ENCODE data around the gene CACNG4. TPM values are rescaled to one million over a fixed set of nuclear protein-coding genes. Genes with fewer than 3 reads are reported as not detected.

The CACNG4 gene
- total RNA-seq, 1 experiment from 2014 or later, result 2.4 TPM

- 0 out of 2 replicates have a peak, but pooled peaks cover 4% of the 10 kb centered on the region for H3K4me1 ChIP-seq (ENCODE audit: insufficient read depth, low read length)
- no peaks in the 10 kb centered on the region for H3K9me2 ChIP-seq (replicated peaks; ENCODE audit: low read length)
- no peak for DNase-seq
- ChIA-PET POLR2A (ENCODE audit: unreplicated experiment) (no interaction called here), CTCF (no interaction called here)
- H3K4me2 ChIP-seq (ENCODE audit: low read length), result no peak overlapping the region
- H3K27ac ChIP-seq (ENCODE audit: low read length), result no peak overlapping the region
- no TSS peak for BruUV-seq (replicated peaks)
- no peak overlapping the region for H3K9ac ChIP-seq (ENCODE audit: low read length)
- intact Hi-C loops (cut with micrococcal nuclease), result no loop called here
- TF ChIP-seq EZH2 (IDR thresholded peaks at IDR 0.05; ENCODE audit: low read length, unreplicated experiment) (no peak), EZH2phosphoT487 (IDR thresholded peaks at IDR 0.05; ENCODE audit: borderline replicate concordance, low read length) (no peak), CTCF (conservative IDR thresholded peaks at IDR 0.05; ENCODE audit: low read depth, low read length) (no peak)
- no peaks in the 10 kb centered on the region for H3K36me3 ChIP-seq (ENCODE audit: low read depth, low read length)
- no peaks in the 10 kb centered on the region for H3K79me2 ChIP-seq (ENCODE audit: low read length)
- no peaks in the 10 kb centered on the region for H3K9me3 ChIP-seq (ENCODE audit: low read length)
- H4K20me1 ChIP-seq (ENCODE audit: low read length), result no peaks in the 10 kb centered on the region
- H3K27me3 ChIP-seq (ENCODE audit: low read length), result peaks cover 3% of the 10 kb centered on the region; the same call in 1 of the 2 replicates
- ATAC-seq, result no peak
- H2AFZ ChIP-seq (ENCODE audit: low read length), result no peak overlapping the region
- no peak overlapping the region for H3K4me3 ChIP-seq (ENCODE audit: low read length)
- H3F3A ChIP-seq (ENCODE audit: low read length, unreplicated experiment), result no peaks in the 10 kb centered on the region
These were observed 77.0 kb downstream of the CACNG4 start for GRCh38 chr17:67041531-67041930.

- Histone ChIP-seq H3K79me2 (ENCODE audit: low read length) (no peaks in the 10 kb centered on the region), H3K4me1 (ENCODE audit: insufficient read depth, low read length) (0 out of 2 replicates have a peak, but pooled peaks cover 7% of the 10 kb centered on the region), H3K9me3 (ENCODE audit: low read length) (no peaks in the 10 kb centered on the region), H2AFZ (ENCODE audit: low read length) (no peak overlapping the region), H3K27ac (ENCODE audit: low read length) (no peak overlapping the region), H3K9ac (ENCODE audit: low read length) (no peak overlapping the region), H3K4me3 (ENCODE audit: low read length) (no peak overlapping the region), H3K27me3 (ENCODE audit: low read length) (peaks cover 3% of the 10 kb centered on the region; the same call in 1 of the 2 replicates), H3K36me3 (ENCODE audit: low read depth, low read length) (no peaks in the 10 kb centered on the region), H3F3A (ENCODE audit: low read length, unreplicated experiment) (no peaks in the 10 kb centered on the region), H3K4me2 (ENCODE audit: low read length) (no peak overlapping the region), H4K20me1 (ENCODE audit: low read length) (no peaks in the 10 kb centered on the region), H3K9me2 (replicated peaks; ENCODE audit: low read length) (no peaks in the 10 kb centered on the region)
- DNase-seq (no peak), ATAC-seq (no peak)
- TF ChIP-seq CTCF (conservative IDR thresholded peaks at IDR 0.05; ENCODE audit: low read depth, low read length) (no peak), EZH2phosphoT487 (IDR thresholded peaks at IDR 0.05; ENCODE audit: borderline replicate concordance, low read length) (no peak), EZH2 (IDR thresholded peaks at IDR 0.05; ENCODE audit: low read length, unreplicated experiment) (no peak)
- BruUV-seq (replicated peaks), result no TSS peak
- ChIA-PET POLR2A (ENCODE audit: unreplicated experiment) (no interaction called here), CTCF (interaction anchor here (0.6 kb wide), 1 partner anchor 325 kb away, joined by 3 read pairs; no protein-coding TSS in a partner anchor)
- intact Hi-C loops (cut with micrococcal nuclease), result no loop called here
These were observed 77.7 kb downstream of the CACNG4 start for GRCh38 chr17:67041941-67042899.

- Histone ChIP-seq H2AFZ (ENCODE audit: low read length) (no peak overlapping the region), H3K4me1 (ENCODE audit: insufficient read depth, low read length) (0 out of 2 replicates have a peak, but pooled peaks cover 7% of the 10 kb centered on the region), H3K27ac (ENCODE audit: low read length) (no peak overlapping the region), H3K4me3 (ENCODE audit: low read length) (no peak overlapping the region), H3K4me2 (ENCODE audit: low read length) (no peak overlapping the region), H3K9me2 (replicated peaks; ENCODE audit: low read length) (no peaks in the 10 kb centered on the region), H3K36me3 (ENCODE audit: low read depth, low read length) (no peaks in the 10 kb centered on the region), H3K27me3 (ENCODE audit: low read length) (no peaks in the 10 kb centered on the region), H4K20me1 (ENCODE audit: low read length) (no peaks in the 10 kb centered on the region), H3K9me3 (ENCODE audit: low read length) (no peaks in the 10 kb centered on the region), H3K79me2 (ENCODE audit: low read length) (no peaks in the 10 kb centered on the region), H3F3A (ENCODE audit: low read length, unreplicated experiment) (no peaks in the 10 kb centered on the region), H3K9ac (ENCODE audit: low read length) (no peak overlapping the region)
- DNase-seq (no peak), ATAC-seq (no peak)
- no peak for TF ChIP-seq EZH2phosphoT487 (IDR thresholded peaks at IDR 0.05; ENCODE audit: borderline replicate concordance, low read length)
- no peak for TF ChIP-seq EZH2 (IDR thresholded peaks at IDR 0.05; ENCODE audit: low read length, unreplicated experiment)
- TF ChIP-seq CTCF (conservative IDR thresholded peaks at IDR 0.05; ENCODE audit: low read depth, low read length), result no peak
- intact Hi-C loops (cut with micrococcal nuclease), result no loop called here
- no TSS peak for BruUV-seq (replicated peaks)
- POLR2A ChIA-PET (ENCODE audit: unreplicated experiment), result no interaction called here
- CTCF ChIA-PET, result interaction anchor here (0.6 kb wide), 1 partner anchor 326 kb away, joined by 3 read pairs; no protein-coding TSS in a partner anchor
These were observed 78.8 kb downstream of the CACNG4 start for GRCh38 chr17:67043283-67043682.
